Tibial nerve (tissue), 4 donors: ENCODE measurements around the gene PDZD2. TPM values are rescaled to one million over a fixed set of nuclear protein-coding genes. Genes with fewer than 3 reads are reported as not detected.
A peak's percentile ranks its signal among the peaks of the same experiment; 100 is the strongest.

Source experiments
- DNase-seq, 2 donors: peaks; one replicate each; pipeline ENCODE4 v3.0.0-alpha.2; 2019; ENCODE audit warnings: low spot score in 2 of 2
- H3K27ac ChIP-seq, 4 donors: fragments of 200-600 bp; sonication (generic) in 3 of 4; one replicate each; pipeline ENCODE4 v1.5.1; 2017 to 2019; ENCODE audit warnings: mild to moderate bottlenecking in 1 of 4
- H3K27me3 ChIP-seq, 2 donors: fragments of 200-600 bp; sonication (generic) in 1 of 2; one replicate each; pipeline versions ENCODE4 v1.5.1 to v1.6.0; 2017 to 2019
- H3K36me3 ChIP-seq, 3 donors: fragments of 200-600 bp; sonication (generic); one replicate each; pipeline ENCODE4 v1.5.1; 2018 to 2019
- H3K4me1 ChIP-seq, 4 donors: fragments of 200-600 bp; sonication (generic) in 3 of 4; one replicate each; pipeline ENCODE4 v1.5.1; 2017 to 2019
- H3K4me3 ChIP-seq, 4 donors: fragments of 200-600 bp; sonication (generic) in 3 of 4; one replicate each; pipeline ENCODE4 v1.5.1; 2017 to 2019; ENCODE audit warnings: mild to moderate bottlenecking in 1 of 4, moderate library complexity in 1 of 4
- H3K9me3 ChIP-seq, 4 donors: fragments of 200-600 bp; sonication (generic) in 3 of 4; one replicate each; pipeline ENCODE4 v1.5.1; 2017 to 2019
- CTCF ChIP-seq, 5 experiments: fragments of 200-600 bp in 3 of 5; fragments of 450-650 bp in 2 of 5; sonication (generic) in 3 of 5; IDR thresholded peaks; one replicate each; pipeline ENCODE4 v1.5.1; 2016 to 2019; ENCODE audit warnings: antibody characterized with exemption in 5 of 5, mild to moderate bottlenecking in 3 of 5, moderate library complexity in 2 of 5
- EP300 ChIP-seq, 2 donors: sonication (generic); formaldehyde crosslinking; IDR thresholded peaks; one replicate each; pipeline ENCODE4 v1.6.1; 2017; ENCODE audit warnings: antibody characterized with exemption in 2 of 2, mild to moderate bottlenecking in 1 of 2
- POLR2A ChIP-seq, 2 donors: fragments of 450-650 bp; IDR thresholded peaks; one replicate each; pipeline ENCODE4 v1.6.1; 2017; ENCODE audit warnings: antibody characterized with exemption in 2 of 2, mild to moderate bottlenecking in 2 of 2, moderate library complexity in 2 of 2
- WGBS, 2 donors: methylation state at CpG; one replicate each; pipeline ENCODE4 v1.1.5; 2018; 5-methylcytosine and 5-hydroxymethylcytosine counted together
- total RNA-seq, 4 donors: library from RNA; depleted of rRNA; stranded (reverse); fragments of >200 nt; gene quantifications; one replicate each; pipeline ENCODE4 v1.1.0, GENCODE V29; 2016

Gene PDZD2
- total RNA-seq, 4 donors from 2014 or later = 102 to 153 (median 117) TPM

GRCh38 chr5:32095261-32095671 lies 456.3 kb downstream of the PDZD2 start:
- Histone ChIP-seq H3K4me1 (peaks cover 0 to 36% (median 2%) of the 10 kb centered on the region in 4 donors), H3K27ac (peak overlapping the region in 3 of 4 donors; percentile 25 to 81 (median 60)), H3K9me3 (no peaks in the 10 kb centered on the region), H3K36me3 (peaks cover 0 to 84% (median 0%) of the 10 kb centered on the region in 3 donors), H3K4me3 (no peak overlapping the region), H3K27me3 (no peaks in the 10 kb centered on the region)
- DNase-seq = peak in 1 of 2 donors; percentile 33
- 56 to 66% methylated on average over 7 of the region's 7 CpGs for whole genome bisulfite sequencing, 2 donors
- TF ChIP-seq POLR2A (IDR thresholded peaks at IDR 0.05) = no peak
- TF ChIP-seq EP300 (IDR thresholded peaks at IDR 0.05) = peak in 1 of 2 donors; percentile 55
- no peak for TF ChIP-seq CTCF (IDR thresholded peaks at IDR 0.05)

GRCh38 chr5:32096891-32097595 lies 458.1 kb downstream of the PDZD2 start:
- Histone ChIP-seq H3K9me3 (no peaks in the 10 kb centered on the region), H3K36me3 (peaks cover 0 to 83% (median 0%) of the 10 kb centered on the region in 3 donors), H3K27ac (peak overlapping the region in 1 of 4 donors; percentile 4), H3K4me3 (no peak overlapping the region), H3K27me3 (no peaks in the 10 kb centered on the region), H3K4me1 (peaks cover 0 to 39% (median 2%) of the 10 kb centered on the region in 4 donors)
- TF ChIP-seq CTCF (IDR thresholded peaks at IDR 0.05) (no peak), POLR2A (IDR thresholded peaks at IDR 0.05) (no peak), EP300 (IDR thresholded peaks at IDR 0.05) (no peak)
- no peak for DNase-seq
- WGBS, 2 donors = 78 to 84% methylated on average over 10 of the region's 10 CpGs

GRCh38 chr5:32098291-32098690 lies 459.4 kb downstream of the PDZD2 start:
- TF ChIP-seq CTCF (IDR thresholded peaks at IDR 0.05) (no peak), POLR2A (IDR thresholded peaks at IDR 0.05) (no peak), EP300 (IDR thresholded peaks at IDR 0.05) (no peak)
- Histone ChIP-seq H3K27me3 (no peaks in the 10 kb centered on the region), H3K27ac (peak overlapping the region in 2 of 4 donors; percentile 40 to 66), H3K9me3 (no peaks in the 10 kb centered on the region), H3K36me3 (peaks cover 0 to 88% (median 0%) of the 10 kb centered on the region in 3 donors), H3K4me1 (peaks cover 0 to 34% (median 2%) of the 10 kb centered on the region in 4 donors), H3K4me3 (no peak overlapping the region)
- WGBS, 2 donors = 63 to 77% methylated on average over 8 to 9 of the region's 9 CpGs
- no peak for DNase-seq

- WGBS, 2 donors = 69 to 75% methylated on average over 11 of the region's 11 CpGs
- Histone ChIP-seq H3K27me3 (no peaks in the 10 kb centered on the region), H3K4me1 (peaks cover 0 to 34% (median 2%) of the 10 kb centered on the region in 4 donors), H3K4me3 (no peak overlapping the region), H3K27ac (peak overlapping the region in 2 of 4 donors; percentile 62 to 66), H3K9me3 (no peaks in the 10 kb centered on the region), H3K36me3 (peaks cover 0 to 91% (median 0%) of the 10 kb centered on the region in 3 donors)
- TF ChIP-seq CTCF (IDR thresholded peaks at IDR 0.05) (no peak), POLR2A (IDR thresholded peaks at IDR 0.05) (no peak), EP300 (IDR thresholded peaks at IDR 0.05) (no peak)
- no peak for DNase-seq
These were observed 460.0 kb downstream of the PDZD2 start for GRCh38 chr5:32098890-32099310.

- 71 to 74% methylated on average over 9 of the region's 9 CpGs for WGBS, 2 donors
- H3K9me3 ChIP-seq = no peaks in the 10 kb centered on the region
These were observed 460.6 kb downstream of the PDZD2 start for GRCh38 chr5:32099486-32100035.

More at GRCh38 chr5:32099486-32100035, 460.6 kb downstream of the PDZD2 start:
- Histone ChIP-seq H3K27me3 (no peaks in the 10 kb centered on the region), H3K4me3 (no peak overlapping the region), H3K27ac (peak overlapping the region in 2 of 4 donors; percentile 62 to 66), H3K4me1 (peaks cover 0 to 33% (median under 1%) of the 10 kb centered on the region in 4 donors), H3K36me3 (peaks cover 0 to 89% (median 0%) of the 10 kb centered on the region in 3 donors)
- no peak for DNase-seq
- TF ChIP-seq EP300 (IDR thresholded peaks at IDR 0.05) (no peak), CTCF (IDR thresholded peaks at IDR 0.05) (no peak), POLR2A (IDR thresholded peaks at IDR 0.05) (no peak)
